GM21717 (cell line): ENCODE measurements around the gene PRSS36.
A peak's percentile ranks its signal among the peaks of the same experiment; 100 is the strongest.
"Not testable (repeated sequence)": the region's sequence is repeated elsewhere in the genome, so short reads cannot be mapped to it uniquely, and the experiment has no call there.

Experiments
- ATAC-seq: cut with Tn5 transposase; IDR thresholded peaks from one replicate; pipeline ENCODE4 v1.9.1; 2021; ENCODE audit warnings: mild to moderate bottlenecking, moderate library complexity; ENCODE audit not compliant: unreplicated experiment

PRSS36 gene

DNA sequence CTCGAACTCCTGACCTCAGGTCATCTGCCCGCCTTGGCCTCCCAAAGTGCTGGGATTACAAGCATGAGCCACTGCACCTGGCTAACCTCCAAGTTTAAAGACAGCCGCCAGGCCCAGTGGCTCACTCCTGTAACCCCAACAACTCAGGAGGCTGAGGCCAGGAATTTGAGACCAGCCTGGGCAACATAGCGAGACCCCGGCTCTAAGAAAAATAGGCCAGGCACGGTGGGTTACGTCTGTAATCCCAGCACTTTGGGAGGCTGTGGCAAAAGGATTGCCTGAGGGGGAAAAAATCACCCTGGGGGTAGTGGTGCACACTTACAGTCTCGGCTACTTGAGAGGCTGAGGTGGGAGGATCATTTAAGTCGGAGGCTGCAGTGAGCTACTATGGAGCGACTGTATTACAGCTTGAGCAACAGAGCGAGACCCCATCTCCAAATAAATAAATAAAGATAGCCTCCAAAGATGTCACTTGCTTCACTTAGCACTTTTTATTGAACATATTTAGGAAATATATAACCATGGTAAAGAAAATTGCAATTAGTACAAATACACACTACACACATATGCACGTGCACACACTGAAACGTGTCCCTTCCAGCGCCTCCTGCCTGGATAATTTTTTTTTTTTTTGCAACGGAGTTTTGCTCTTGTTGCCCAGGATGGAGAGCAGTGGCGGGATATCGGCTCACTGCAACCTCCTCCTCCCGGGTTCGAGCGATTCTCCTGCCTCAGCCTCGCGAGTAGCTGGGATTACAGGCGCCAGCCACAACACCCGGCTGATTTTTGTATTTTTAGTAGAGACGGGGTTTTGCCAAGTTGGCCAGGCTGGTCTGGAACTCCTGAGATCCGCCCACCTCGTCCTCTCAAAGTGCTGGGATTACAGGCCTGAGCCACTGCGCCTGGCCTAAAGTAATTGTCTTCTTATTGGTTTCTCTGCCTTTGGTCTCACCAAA is 43.1 kb downstream of the PRSS36 start:
- no peak for ATAC-seq

DNA sequence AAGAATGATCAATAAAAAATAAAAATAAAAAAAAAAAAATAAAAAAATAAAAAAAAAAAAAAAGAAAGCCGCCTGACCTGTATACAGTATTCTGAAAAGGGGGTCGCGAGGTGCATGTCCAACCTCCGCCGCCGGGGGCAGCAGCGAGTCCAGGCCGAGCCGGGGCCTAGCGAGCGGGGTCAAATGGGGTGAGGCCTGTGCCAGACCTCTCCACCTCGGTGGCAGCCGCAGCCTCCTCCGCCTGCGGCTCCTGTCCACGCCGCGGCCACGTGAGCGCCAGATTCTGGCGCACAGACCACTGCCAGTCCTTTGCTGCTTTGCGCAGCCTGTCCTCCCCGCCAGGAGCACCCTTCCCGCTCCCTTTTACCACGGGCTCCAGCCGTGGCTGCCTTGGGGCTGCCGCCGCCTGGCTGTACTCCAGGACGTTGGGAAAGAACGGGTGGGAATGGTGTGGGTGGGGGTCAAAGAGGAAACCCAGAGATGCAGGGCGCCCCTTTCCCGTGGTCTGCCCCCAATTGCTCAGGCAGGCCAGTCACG is 44.1 kb downstream of the PRSS36 start:
- ATAC-seq, result no peak

DNA sequence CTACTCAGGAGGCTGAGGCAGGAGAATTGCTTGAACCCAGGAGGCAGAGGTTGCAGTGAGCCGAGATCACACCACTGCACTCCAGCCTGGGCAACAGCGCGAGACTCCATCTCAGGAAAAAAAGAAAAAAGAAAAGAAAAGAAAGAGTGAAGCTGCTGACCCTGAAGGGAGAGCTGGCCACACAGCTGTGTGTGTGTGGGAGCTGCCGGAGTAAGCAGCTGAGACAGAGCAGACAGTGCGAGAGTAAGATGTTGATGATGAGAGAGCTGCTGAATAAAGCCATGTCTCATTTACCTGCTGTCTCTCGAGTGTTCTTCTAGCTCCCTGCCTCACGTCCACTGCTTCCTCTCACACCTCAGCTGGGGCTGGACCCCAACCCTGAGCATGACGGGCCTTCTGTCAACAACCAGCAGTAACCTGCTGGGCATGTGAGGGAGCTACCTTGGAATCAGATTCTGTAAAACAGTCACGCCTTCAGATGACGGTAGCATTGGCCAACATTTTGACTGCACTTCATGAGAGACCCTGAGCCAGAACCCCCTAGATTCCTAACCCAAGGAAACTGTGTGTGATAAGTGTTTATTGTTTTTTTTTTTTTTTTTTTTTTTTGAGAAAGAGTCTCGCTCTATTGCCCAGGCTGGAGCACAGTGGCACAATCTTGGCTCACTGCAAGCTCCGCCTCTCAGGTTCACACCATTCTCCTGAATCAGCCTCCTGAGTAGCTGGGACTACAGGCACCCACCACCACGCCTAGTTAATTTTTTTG is 48.8 kb downstream of the PRSS36 start:
- ATAC-seq, result not testable (repeated sequence)

DNA sequence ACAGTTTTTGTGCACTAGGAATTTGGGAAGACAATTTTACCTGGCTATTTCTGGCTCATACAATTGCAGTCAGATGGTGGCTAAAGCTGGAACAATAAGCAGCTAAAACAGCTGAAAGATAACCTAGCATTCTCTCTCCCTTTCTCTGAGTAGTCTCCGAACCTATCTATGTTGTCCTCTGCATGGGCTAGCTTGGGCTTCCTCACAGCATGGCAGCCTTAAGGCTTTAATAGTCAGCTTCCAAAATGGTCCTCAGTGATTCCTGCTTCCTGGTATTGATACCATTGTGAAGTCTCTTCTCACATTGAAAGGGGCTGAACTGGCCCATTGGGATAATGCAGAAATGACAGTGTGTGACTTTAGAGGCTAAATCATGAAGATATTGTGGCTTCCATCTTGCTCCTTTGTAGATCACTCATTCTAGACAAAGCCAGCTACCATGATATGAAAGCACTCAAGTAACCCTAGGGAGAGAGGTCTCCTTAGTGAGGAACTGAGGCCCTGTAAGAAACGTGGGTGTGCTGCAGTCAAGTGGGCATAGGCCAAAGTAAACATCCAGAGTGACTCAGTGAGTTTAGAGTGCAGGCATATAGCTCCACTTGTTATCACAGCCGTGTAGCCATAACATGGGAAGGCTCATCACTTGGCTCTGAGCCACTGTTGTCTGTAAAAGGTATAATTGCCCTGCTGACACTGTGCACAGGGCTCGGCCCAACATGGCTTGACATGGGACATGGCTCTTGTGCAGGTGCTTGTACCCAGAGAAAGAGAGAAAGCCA is 49.8 kb downstream of the PRSS36 start:
- no peak for ATAC-seq

DNA sequence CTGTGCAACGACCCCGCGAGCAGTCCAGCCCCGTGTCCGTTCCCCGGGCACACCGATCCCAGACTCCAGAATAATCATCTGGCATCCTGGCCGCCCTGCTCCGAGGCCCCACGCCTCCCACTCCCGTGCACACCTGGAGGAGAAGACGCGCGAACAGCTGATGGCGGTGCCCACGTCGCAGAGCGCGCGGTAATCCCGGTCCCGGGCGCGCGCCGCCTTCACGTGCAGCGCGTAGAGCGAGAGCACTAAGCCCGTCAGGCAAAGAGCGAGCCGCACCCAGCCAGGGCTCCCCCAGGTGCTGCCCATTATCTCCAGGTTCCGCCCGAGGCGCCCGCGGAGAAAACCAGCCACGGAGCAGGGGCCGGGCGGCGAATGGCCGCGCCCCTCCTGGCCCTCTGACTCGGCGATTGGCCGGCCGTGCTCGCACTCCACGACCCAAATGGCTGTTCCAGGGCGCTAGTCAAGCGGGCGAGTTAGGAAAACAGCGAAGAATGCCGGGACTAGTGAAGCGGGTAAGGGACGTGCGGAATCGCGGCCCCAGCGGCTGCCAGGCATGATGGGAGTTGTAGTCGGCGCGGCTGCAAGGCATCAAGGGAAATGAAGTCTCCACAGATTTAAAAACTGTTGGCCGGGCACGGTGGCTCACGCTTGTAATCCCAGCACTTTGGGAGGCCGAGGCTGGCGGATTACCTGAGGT is 55.3 kb downstream of the PRSS36 start, which contains the start of gene VKORC1:
Gene VKORC1, minus strand, starts transcription at position 374 of the 697 bp plus-strand sequence. Its CDS starts 68 bp downstream, at position 306.
- peak; percentile 78 for ATAC-seq

DNA sequence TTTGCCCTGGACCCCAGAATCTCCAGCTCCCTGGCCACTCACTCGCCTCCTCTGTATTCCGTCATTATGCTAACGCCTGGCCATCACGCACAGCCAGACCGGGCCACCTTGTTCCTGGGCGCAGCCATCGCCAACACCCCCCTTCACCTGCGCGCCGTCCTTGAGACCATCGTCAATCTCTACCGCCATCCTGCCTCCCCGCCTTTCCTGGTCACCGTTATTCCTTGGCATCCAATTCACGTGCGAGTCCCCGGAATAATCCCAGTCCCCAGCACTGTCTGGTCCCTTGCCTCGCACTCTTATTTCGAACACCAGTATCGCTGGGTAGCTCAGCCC is 55.8 kb downstream of the PRSS36 start:
- no peak for ATAC-seq

DNA sequence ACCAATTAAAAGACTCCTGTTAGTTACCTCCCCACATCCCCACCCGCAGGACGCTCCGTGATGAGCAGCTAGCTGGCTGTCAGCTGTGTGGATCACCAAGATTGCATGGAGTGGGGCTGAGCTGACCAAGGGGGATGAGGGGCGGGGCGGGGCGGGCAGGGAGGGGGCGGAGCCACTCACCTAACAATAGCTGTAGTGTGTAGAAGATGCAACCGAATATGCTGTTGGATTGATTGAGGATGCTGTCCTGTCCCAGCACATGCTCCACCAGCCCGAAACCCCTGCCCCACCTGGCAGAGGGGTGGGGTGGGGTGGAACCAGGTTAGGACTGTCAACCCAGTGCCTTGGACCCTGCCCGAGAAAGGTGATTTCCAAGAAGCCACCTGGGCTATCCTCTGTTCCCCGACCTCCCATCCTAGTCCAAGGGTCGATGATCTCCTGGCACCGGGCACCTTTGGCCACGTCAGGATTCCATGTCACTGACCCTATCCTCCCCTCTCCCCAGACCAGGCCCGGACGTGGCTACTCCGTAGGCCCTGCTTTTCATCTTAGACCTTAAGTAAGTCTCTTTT is 56.6 kb downstream of the PRSS36 start:
- ATAC-seq, result no peak

DNA sequence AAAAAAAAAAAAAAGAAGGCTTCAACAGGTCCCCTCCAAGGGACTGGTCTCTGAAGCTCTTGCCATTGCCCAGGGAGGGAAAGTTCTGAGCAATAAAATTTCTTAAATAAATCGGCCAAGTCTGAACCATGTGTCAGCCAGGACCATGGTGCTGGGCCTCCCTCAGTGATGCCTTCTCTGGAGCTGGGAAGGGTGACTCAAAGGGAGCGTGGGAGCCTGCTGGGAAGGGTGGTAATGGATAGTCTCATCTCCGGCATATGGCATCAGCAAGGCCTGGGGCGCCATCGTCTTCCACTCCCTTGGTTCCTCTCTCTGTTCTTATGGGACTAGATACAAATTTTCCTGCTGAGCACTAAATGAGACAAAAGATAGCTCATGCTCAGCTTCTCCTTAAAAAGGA is 57.5 kb downstream of the PRSS36 start:
- ATAC-seq, result no peak

DNA sequence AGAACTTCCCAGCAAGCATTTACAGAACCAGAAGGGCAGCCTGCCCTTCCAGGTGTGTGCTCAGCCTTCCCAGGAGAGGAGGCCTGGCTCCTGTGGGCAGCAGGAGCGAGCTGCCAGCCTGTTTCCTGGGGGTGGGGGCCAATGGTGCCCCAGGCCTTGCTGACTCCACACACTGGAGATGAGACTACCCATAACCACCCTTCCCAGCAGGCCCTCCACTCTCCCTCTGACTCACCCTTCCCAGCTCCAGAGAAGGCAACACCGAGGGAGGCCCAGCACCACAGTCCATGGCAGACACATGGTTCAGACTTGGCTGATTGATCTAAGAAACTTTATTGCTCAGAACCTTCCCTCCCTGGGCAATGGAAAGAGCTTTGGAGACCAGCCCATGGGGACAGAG is 59.3 kb downstream of the PRSS36 start:
- no peak for ATAC-seq

DNA sequence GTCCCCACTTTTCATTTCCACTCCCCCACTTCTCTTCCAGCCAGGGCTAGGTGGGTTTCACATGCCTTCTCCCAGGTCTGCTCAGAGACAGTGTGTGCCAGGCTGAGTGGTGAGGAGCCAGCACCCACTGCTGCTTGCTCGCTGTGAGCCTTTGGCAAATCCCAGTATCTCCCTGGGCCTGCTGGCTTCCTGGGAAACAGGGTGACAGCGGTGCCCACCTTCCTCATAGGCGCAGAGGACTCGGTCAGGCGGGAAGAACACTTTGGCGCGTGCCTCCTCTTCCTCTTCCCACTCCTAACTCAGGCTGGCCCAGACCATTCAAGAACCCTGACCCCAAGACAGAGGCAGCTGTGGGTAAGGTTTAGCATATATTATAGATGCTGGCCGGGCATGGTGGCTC is 60.7 kb downstream of the PRSS36 start:
- ATAC-seq, result no peak
